Sciatic nerve (tissue), 2 donors: ENCODE data around the gene PCDH17. TPM values are rescaled to one million over a fixed set of nuclear protein-coding genes. Genes with fewer than 3 reads are reported as not detected.

Experiments used
- ATAC-seq: fragments of 200-7000 bp; cut with Tn5 transposase; one replicate; pipeline ENCODE4 v1.9.1; 2020; ENCODE audit warnings: mild to moderate bottlenecking, moderate library complexity
- DNase-seq: peaks from one replicate; pipeline ENCODE4 v3.0.0-alpha.2; 2020; ENCODE audit warnings: low spot score
- intact Hi-C: fragments of 100-400 bp; cut with DNase I; formaldehyde crosslinking; loops from one replicate; pipeline ENCODE4 v1.14.2; 2022
- total RNA-seq: library from RNA; stranded (reverse); fragmentation: NEBNext Ultra II Directional; extraction: Animal tissue kit (Norgen Biotek cat#: 25700); gene quantifications from one replicate; pipeline ENCODE4 v1.2.1, GENCODE V29; 2021
- donor health status: DM: no; HTN: no; CAD: no.
- donor health status: DM: no; HTN: no; CAD: no.

PCDH17 gene
- total RNA-seq, 1 donor from 2014 or later: 8.0 TPM

- intact Hi-C loops: no loop called here
- DNase-seq (peak; percentile 71), ATAC-seq (peak; percentile 58)
Measured at GRCh38 chr13:57633141-57633949, 1.8 kb downstream of the PCDH17 start.

- peak; percentile 53 for DNase-seq
- intact Hi-C loops: no loop called here
- peak; percentile 3 for ATAC-seq
Measured at GRCh38 chr13:57633950-57634838, 2.6 kb downstream of the PCDH17 start.

- ATAC-seq: no peak
- peak; percentile 57 for DNase-seq
- intact Hi-C loops: no loop called here
Measured at GRCh38 chr13:57634839-57635165, 3.3 kb downstream of the PCDH17 start.

GRCh38 chr13:57635541-57636085 is 4.1 kb downstream of the PCDH17 start:
- DNase-seq (no peak), ATAC-seq (no peak)
- intact Hi-C loops: no loop called here

GRCh38 chr13:57636816-57637215 is 5.3 kb downstream of the PCDH17 start:
- intact Hi-C loops: no loop called here
- DNase-seq (no peak), ATAC-seq (no peak)

- DNase-seq (no peak), ATAC-seq (no peak)
- intact Hi-C loops: no loop called here
Measured at GRCh38 chr13:57637515-57637914, 6.0 kb downstream of the PCDH17 start.

- intact Hi-C loops: no loop called here
- DNase-seq (no peak), ATAC-seq (no peak)
Measured at GRCh38 chr13:57638186-57638890, 6.8 kb downstream of the PCDH17 start.

- ATAC-seq (no peak), DNase-seq (no peak)
- intact Hi-C loops: loop anchor here (5.0 kb wide), 1 partner anchor 1247 kb away; no protein-coding TSS in a partner anchor
Measured at GRCh38 chr13:57640607-57641006, 9.1 kb downstream of the PCDH17 start.

- DNase-seq (no peak), ATAC-seq (no peak)
- intact Hi-C loops: loop anchor here (5.0 kb wide), 1 partner anchor 1246 kb away; no protein-coding TSS in a partner anchor
Measured at GRCh38 chr13:57641051-57641450, 9.5 kb downstream of the PCDH17 start.

GRCh38 chr13:57644106-57644505 is 12.6 kb downstream of the PCDH17 start:
- intact Hi-C loops: loop anchor here (5.0 kb wide), 1 partner anchor 1243 kb away; no protein-coding TSS in a partner anchor
- DNase-seq: no peak
- ATAC-seq: no peak

- intact Hi-C loops: no loop called here
- ATAC-seq: no peak
- no peak for DNase-seq
Measured at GRCh38 chr13:57653229-57653989, 21.9 kb downstream of the PCDH17 start.

- intact Hi-C loops: no loop called here
- no peak for ATAC-seq
Measured at GRCh38 chr13:57665481-57665880, 33.9 kb downstream of the PCDH17 start.

GRCh38 chr13:57666131-57666953 is 34.8 kb downstream of the PCDH17 start:
- intact Hi-C loops: no loop called here
- DNase-seq: no peak
- no peak for ATAC-seq

More at GRCh38 chr13:57665481-57665880, 33.9 kb downstream of the PCDH17 start:
- no peak for DNase-seq

GRCh38 chr13:57672168-57672567 is 40.6 kb downstream of the PCDH17 start:
- intact Hi-C loops: no loop called here
- ATAC-seq (no peak), DNase-seq (no peak)

GRCh38 chr13:57673197-57673596 is 41.7 kb downstream of the PCDH17 start:
- ATAC-seq: no peak
- DNase-seq: no peak
- intact Hi-C loops: no loop called here

GRCh38 chr13:57675526-57675925 is 44.0 kb downstream of the PCDH17 start:
- no peak for DNase-seq
- intact Hi-C loops: no loop called here
- no peak for ATAC-seq

GRCh38 chr13:57680609-57681008 is 49.1 kb downstream of the PCDH17 start:
- ATAC-seq (no peak), DNase-seq (no peak)
- intact Hi-C loops: no loop called here
